ENCODE results near the gene OR8J1. TPM values are rescaled to one million over a fixed set of nuclear protein-coding genes. Genes with fewer than 3 reads are reported as not detected.

The OR8J1 gene
- total RNA-seq, 1 experiment from 2014 or later: not detected

DNA sequence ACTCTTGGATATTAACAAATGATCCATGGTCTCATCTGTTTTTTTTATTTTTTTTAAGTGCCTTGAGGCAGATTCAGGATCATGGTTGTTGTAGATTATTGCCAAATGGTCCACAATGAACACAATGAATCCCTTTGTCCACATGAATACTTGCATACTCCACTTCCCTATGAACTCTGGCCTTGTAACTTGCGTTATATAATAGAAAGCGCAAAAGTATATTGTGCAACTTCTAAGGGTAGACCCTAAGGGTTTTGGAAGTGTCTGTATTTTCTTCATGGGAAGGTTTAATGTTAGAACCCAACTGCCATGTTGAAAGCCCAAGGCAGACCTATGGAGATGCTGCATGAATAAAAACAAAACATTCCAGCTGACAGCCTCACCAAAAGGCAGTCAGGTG is 50.3 kb downstream of the OR8J1 start:
- H3K4me1 ChIP-seq (ENCODE audit: control insufficient read depth in 1 of 2, insufficient read depth in 2 of 2, low read length in 2 of 2): no peaks in the 10 kb centered on the region
- H3K4me2 ChIP-seq (ENCODE audit: low read length): no peak overlapping the region
- H3K79me2 ChIP-seq (ENCODE audit: insufficient read depth, low read length): no peaks in the 10 kb centered on the region
- H3K9ac ChIP-seq (ENCODE audit: low read length): no peak overlapping the region
- H3K27ac ChIP-seq (ENCODE audit: low read depth, low read length): no peak overlapping the region
- ChIA-PET POLR2A (no interaction called here), RAD21 (ENCODE audit: low non-redundant PET in 1 of 2, low total read pairs in 2 of 2, uncharacterized antibody in 2 of 2, unreplicated experiment in 2 of 2) (no interaction called here), CTCF (no interaction called here)
- DNase-seq (ENCODE audit: low read depth, low spot score) (no peak), ATAC-seq (no peak)
- H3K27me3 ChIP-seq (ENCODE audit: insufficient read depth, low read length): no peaks in the 10 kb centered on the region
- H3K36me3 ChIP-seq (ENCODE audit: control insufficient read depth in 1 of 2, insufficient read depth in 2 of 2, low read length in 2 of 2): no peaks in the 10 kb centered on the region
- H3K4me3 ChIP-seq (replicated peaks in 1 of 2; ENCODE audit: low read depth in 1 of 2, low read length in 2 of 2): no peak overlapping the region
- intact Hi-C loops (cut with micrococcal nuclease): no loop called here
- H2AFZ ChIP-seq (ENCODE audit: low read depth, low read length, poor library complexity, severe bottlenecking): no peak overlapping the region
- peaks cover 12% of the 10 kb centered on the region in 2 experiments; a peak in 3 of 4 replicates for H3K9me3 ChIP-seq (ENCODE audit: control insufficient read depth in 1 of 2, insufficient read depth in 1 of 2, low read depth in 1 of 2, low read length in 2 of 2)
- H3K9me2 ChIP-seq (ENCODE audit: insufficient read depth): no peaks in the 10 kb centered on the region
- no peaks in the 10 kb centered on the region for H4K20me1 ChIP-seq (ENCODE audit: insufficient read depth)
- no peak for TF ChIP-seq CEBPB (IDR thresholded peaks at IDR 0.05; ENCODE audit: low read depth)
- TF ChIP-seq, protein P1, sequence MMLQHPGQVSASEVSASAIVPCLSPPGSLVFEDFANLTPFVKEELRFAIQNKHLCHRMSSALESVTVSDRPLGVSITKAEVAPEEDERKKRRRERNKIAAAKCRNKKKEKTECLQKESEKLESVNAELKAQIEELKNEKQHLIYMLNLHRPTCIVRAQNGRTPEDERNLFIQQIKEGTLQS (IDR thresholded peaks at IDR 0.05): no peak
- no peak for TF ChIP-seq SIN3A (IDR thresholded peaks at IDR 0.05; ENCODE audit: low read depth)
- TF ChIP-seq, protein P2, sequence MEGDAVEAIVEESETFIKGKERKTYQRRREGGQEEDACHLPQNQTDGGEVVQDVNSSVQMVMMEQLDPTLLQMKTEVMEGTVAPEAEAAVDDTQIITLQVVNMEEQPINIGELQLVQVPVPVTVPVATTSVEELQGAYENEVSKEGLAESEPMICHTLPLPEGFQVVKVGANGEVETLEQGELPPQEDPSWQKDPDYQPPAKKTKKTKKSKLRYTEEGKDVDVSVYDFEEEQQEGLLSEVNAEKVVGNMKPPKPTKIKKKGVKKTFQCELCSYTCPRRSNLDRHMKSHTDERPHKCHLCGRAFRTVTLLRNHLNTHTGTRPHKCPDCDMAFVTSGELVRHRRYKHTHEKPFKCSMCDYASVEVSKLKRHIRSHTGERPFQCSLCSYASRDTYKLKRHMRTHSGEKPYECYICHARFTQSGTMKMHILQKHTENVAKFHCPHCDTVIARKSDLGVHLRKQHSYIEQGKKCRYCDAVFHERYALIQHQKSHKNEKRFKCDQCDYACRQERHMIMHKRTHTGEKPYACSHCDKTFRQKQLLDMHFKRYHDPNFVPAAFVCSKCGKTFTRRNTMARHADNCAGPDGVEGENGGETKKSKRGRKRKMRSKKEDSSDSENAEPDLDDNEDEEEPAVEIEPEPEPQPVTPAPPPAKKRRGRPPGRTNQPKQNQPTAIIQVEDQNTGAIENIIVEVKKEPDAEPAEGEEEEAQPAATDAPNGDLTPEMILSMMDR (IDR thresholded peaks at IDR 0.05 in 2 of 3, conservative IDR thresholded peaks at IDR 0.05 in 1 of 3; ENCODE audit: borderline replicate concordance in 1 of 3, insufficient read depth in 1 of 3, low read depth in 2 of 3, low read length in 2 of 3): no peak
- TF ChIP-seq RAD21 (IDR thresholded peaks at IDR 0.05; ENCODE audit: low read depth): no peak
- TF ChIP-seq SRF (IDR thresholded peaks at IDR 0.05; ENCODE audit: low read depth): no peak
- no peak for TF ChIP-seq TCF7L2 (IDR thresholded peaks at IDR 0.05; ENCODE audit: borderline replicate concordance, extremely low read depth, insufficient read depth, insufficient read length)
- TF ChIP-seq, protein P3, sequence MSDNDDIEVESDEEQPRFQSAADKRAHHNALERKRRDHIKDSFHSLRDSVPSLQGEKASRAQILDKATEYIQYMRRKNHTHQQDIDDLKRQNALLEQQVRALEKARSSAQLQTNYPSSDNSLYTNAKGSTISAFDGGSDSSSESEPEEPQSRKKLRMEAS (IDR thresholded peaks at IDR 0.05): no peak
- BruUV-seq (replicated peaks): no TSS peak

DNA sequence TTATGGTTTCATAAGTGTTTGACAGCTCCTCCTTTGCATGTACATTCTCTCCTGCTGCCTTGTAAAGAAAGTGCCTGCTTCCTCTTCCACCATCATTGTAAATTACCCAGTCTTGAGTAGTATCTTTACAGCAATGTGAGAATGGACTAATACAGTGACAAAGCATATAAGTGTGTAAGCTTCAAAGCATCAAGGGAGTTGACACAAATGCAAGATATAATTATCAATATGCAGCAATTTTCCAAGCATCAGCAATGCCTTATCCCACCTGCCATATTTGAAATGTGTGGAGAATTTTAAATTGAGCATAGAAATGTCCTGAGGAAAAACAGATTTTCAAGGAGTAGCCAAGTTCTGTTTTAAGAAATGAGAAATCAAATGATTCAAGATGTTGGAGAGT is 56.7 kb downstream of the OR8J1 start:
- ChIA-PET CTCF (no interaction called here), POLR2A (no interaction called here), RAD21 (ENCODE audit: low non-redundant PET in 1 of 2, low total read pairs in 2 of 2, uncharacterized antibody in 2 of 2, unreplicated experiment in 2 of 2) (no interaction called here)
- BruUV-seq (replicated peaks): no TSS peak
- H2AFZ ChIP-seq (ENCODE audit: low read depth, low read length, poor library complexity, severe bottlenecking): no peak overlapping the region
- intact Hi-C loops (cut with micrococcal nuclease): no loop called here
- peaks cover 13 to 22% of the 10 kb centered on the region in 2 experiments; a peak in 3 of 4 replicates for H3K9me3 ChIP-seq (ENCODE audit: control insufficient read depth in 1 of 2, insufficient read depth in 1 of 2, low read depth in 1 of 2, low read length in 2 of 2)
- H3K4me2 ChIP-seq (ENCODE audit: low read length): no peak overlapping the region
- no peaks in the 10 kb centered on the region for H3K36me3 ChIP-seq (ENCODE audit: control insufficient read depth in 1 of 2, insufficient read depth in 2 of 2, low read length in 2 of 2)
- no peaks in the 10 kb centered on the region for H3K27me3 ChIP-seq (ENCODE audit: insufficient read depth, low read length)
- no peaks in the 10 kb centered on the region for H4K20me1 ChIP-seq (ENCODE audit: insufficient read depth)
- TF ChIP-seq JUND (IDR thresholded peaks at IDR 0.05) (no peak), RAD21 (IDR thresholded peaks at IDR 0.05; ENCODE audit: low read depth) (no peak), ZNF274 (IDR thresholded peaks at IDR 0.05; ENCODE audit: low read depth, low read length) (no peak)
- TF ChIP-seq, protein P2 (IDR thresholded peaks at IDR 0.05 in 2 of 3, conservative IDR thresholded peaks at IDR 0.05 in 1 of 3; ENCODE audit: borderline replicate concordance in 1 of 3, insufficient read depth in 1 of 3, low read depth in 2 of 3, low read length in 2 of 3): no peak
- no peaks in the 10 kb centered on the region for H3K4me1 ChIP-seq (ENCODE audit: control insufficient read depth in 1 of 2, insufficient read depth in 2 of 2, low read length in 2 of 2)
- DNase-seq (ENCODE audit: low read depth, low spot score) (no peak), ATAC-seq (no peak)
- no peaks in the 10 kb centered on the region for H3K9me2 ChIP-seq (ENCODE audit: insufficient read depth)
- no peak overlapping the region for H3K9ac ChIP-seq (ENCODE audit: low read length)
- H3K79me2 ChIP-seq (ENCODE audit: insufficient read depth, low read length): no peaks in the 10 kb centered on the region
- H3K27ac ChIP-seq (ENCODE audit: low read depth, low read length): no peak overlapping the region
- no peak overlapping the region for H3K4me3 ChIP-seq (replicated peaks in 1 of 2; ENCODE audit: low read depth in 1 of 2, low read length in 2 of 2)

Data from HCT116 (cell line).